MM.1S (cell line): ENCODE measurements around the gene PEX14.

Experiments used
- DNase-seq: peaks from one replicate; pipeline ENCODE4 v3.0.0-alpha.2; 2015
- H2AFZ ChIP-seq: fragments of 300-600 bp; sonication (generic); 2 replicates; pipeline ENCODE4 v1.6.0; 2016; ENCODE audit warnings: antibody characterized with exemption, low read length
- H3F3A ChIP-seq: fragments of 300-600 bp; sonication (generic); 2 replicates; pipeline ENCODE4 v1.6.1; 2016; ENCODE audit warnings: mild to moderate bottlenecking, antibody characterized with exemption, low read length, moderate library complexity, mixed read lengths; ENCODE audit not compliant: insufficient read depth
- H3K27ac ChIP-seq: fragments of 300-600 bp; sonication (generic); 2 replicates; pipeline ENCODE4 v1.5.1; 2016; ENCODE audit warnings: mild to moderate bottlenecking, low read length
- H3K27me3 ChIP-seq: fragments of 300-600 bp; sonication (generic); replicated peaks from 2 replicates; pipeline ENCODE4 v1.6.0; 2016; ENCODE audit warnings: low read length; ENCODE audit not compliant: insufficient read depth
- H3K36me3 ChIP-seq: fragments of 300-600 bp; sonication (generic); replicated peaks from 2 replicates; pipeline ENCODE4 v1.6.1; 2016; ENCODE audit warnings: mild to moderate bottlenecking, low read length, mixed read lengths; ENCODE audit not compliant: insufficient read depth
- H3K4me1 ChIP-seq: fragments of 300-600 bp; sonication (generic); 2 replicates; pipeline ENCODE4 v1.6.1; 2016; ENCODE audit warnings: low read length, mixed read lengths
- H3K4me2 ChIP-seq: fragments of 300-600 bp; sonication (generic); 2 replicates; pipeline ENCODE4 v1.6.0; 2016; ENCODE audit warnings: low read depth, low read length
- H3K4me3 ChIP-seq: fragments of 300-600 bp; sonication (generic); 2 replicates; pipeline ENCODE4 v1.5.1; 2016; ENCODE audit warnings: low read length, mixed read lengths
- H3K79me2 ChIP-seq: fragments of 300-600 bp; sonication (generic); 2 replicates; pipeline ENCODE4 v1.6.1; 2016; ENCODE audit warnings: mixed run types, low read length, mixed read lengths
- H3K9ac ChIP-seq: fragments of 300-600 bp; sonication (generic); 2 replicates; pipeline ENCODE4 v1.6.1; 2016; ENCODE audit warnings: low read length, mixed read lengths
- H3K9me2 ChIP-seq: fragments of 300-600 bp; sonication (generic); replicated peaks from 2 replicates; pipeline ENCODE4 v1.6.1; 2016; ENCODE audit warnings: mild to moderate bottlenecking, low read length, mixed read lengths; ENCODE audit not compliant: insufficient read depth
- H3K9me3 ChIP-seq: fragments of 300-600 bp; sonication (generic); replicated peaks from 2 replicates; pipeline ENCODE4 v1.6.1; 2016; ENCODE audit warnings: mild to moderate bottlenecking, low read length, mixed read lengths; ENCODE audit not compliant: insufficient read depth
- H4K20me1 ChIP-seq: fragments of 300-600 bp; sonication (generic); 2 replicates; pipeline ENCODE4 v1.6.1; 2016; ENCODE audit warnings: mild to moderate bottlenecking, low read length, moderate library complexity, mixed read lengths; ENCODE audit not compliant: insufficient read depth
- EZH2 ChIP-seq: fragments of 300-600 bp; sonication (generic); optimal IDR thresholded peaks from 2 replicates; pipeline ENCODE3; 2017; ENCODE audit warnings: low read depth, mild to moderate bottlenecking, antibody characterized with exemption, low read length, mixed read lengths
- EZH2phosphoT487 ChIP-seq: fragments of 300-600 bp; sonication (generic); IDR thresholded peaks from 2 replicates; pipeline ENCODE4 v1.6.1; 2018; ENCODE audit warnings: antibody characterized with exemption, low read length
- TF ChIP-seq, protein P1 (sequence below): fragments of 300-600 bp; sonication (generic); IDR thresholded peaks from 2 replicates; pipeline ENCODE4 v1.5.1; 2016; ENCODE audit warnings: antibody characterized with exemption, low read length, mixed read lengths

PEX14 gene

DNA sequence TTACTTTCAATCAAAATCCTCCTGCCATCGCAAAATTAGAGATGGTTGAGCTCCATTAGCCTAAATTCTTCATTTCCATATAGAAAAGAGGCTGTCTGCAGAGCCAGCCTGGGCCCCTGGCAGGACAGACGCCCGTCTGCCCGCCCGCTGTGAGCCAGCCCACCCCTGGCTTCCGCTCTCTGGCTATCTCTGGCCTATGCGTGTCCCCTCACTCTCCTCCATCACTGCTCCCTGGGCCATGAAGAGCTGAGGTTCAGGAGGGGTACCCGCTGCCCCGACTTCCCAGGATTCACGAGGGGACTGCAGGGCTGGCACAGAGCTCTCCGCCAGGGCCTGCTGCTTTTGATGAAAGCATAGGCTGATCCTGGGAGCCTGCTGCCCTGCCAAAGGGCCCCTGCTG lies 204.1 kb downstream of the PEX14 start:
- Histone ChIP-seq H4K20me1 (no peaks in the 10 kb centered on the region), H3K27ac (no peak overlapping the region), H3K4me3 (no peak overlapping the region), H3K4me2 (no peak overlapping the region), H3K36me3 (no peaks in the 10 kb centered on the region), H3K79me2 (no peaks in the 10 kb centered on the region), H2AFZ (no peak overlapping the region), H3F3A (no peaks in the 10 kb centered on the region), H3K9me3 (no peaks in the 10 kb centered on the region), H3K9me2 (no peaks in the 10 kb centered on the region), H3K9ac (no peak overlapping the region), H3K27me3 (peaks cover 95% of the 10 kb centered on the region), H3K4me1 (no peaks in the 10 kb centered on the region)
- DNase-seq, result no peak
- peak; percentile 38 for TF ChIP-seq EZH2
- TF ChIP-seq, protein P1, sequence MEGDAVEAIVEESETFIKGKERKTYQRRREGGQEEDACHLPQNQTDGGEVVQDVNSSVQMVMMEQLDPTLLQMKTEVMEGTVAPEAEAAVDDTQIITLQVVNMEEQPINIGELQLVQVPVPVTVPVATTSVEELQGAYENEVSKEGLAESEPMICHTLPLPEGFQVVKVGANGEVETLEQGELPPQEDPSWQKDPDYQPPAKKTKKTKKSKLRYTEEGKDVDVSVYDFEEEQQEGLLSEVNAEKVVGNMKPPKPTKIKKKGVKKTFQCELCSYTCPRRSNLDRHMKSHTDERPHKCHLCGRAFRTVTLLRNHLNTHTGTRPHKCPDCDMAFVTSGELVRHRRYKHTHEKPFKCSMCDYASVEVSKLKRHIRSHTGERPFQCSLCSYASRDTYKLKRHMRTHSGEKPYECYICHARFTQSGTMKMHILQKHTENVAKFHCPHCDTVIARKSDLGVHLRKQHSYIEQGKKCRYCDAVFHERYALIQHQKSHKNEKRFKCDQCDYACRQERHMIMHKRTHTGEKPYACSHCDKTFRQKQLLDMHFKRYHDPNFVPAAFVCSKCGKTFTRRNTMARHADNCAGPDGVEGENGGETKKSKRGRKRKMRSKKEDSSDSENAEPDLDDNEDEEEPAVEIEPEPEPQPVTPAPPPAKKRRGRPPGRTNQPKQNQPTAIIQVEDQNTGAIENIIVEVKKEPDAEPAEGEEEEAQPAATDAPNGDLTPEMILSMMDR, result no peak

DNA sequence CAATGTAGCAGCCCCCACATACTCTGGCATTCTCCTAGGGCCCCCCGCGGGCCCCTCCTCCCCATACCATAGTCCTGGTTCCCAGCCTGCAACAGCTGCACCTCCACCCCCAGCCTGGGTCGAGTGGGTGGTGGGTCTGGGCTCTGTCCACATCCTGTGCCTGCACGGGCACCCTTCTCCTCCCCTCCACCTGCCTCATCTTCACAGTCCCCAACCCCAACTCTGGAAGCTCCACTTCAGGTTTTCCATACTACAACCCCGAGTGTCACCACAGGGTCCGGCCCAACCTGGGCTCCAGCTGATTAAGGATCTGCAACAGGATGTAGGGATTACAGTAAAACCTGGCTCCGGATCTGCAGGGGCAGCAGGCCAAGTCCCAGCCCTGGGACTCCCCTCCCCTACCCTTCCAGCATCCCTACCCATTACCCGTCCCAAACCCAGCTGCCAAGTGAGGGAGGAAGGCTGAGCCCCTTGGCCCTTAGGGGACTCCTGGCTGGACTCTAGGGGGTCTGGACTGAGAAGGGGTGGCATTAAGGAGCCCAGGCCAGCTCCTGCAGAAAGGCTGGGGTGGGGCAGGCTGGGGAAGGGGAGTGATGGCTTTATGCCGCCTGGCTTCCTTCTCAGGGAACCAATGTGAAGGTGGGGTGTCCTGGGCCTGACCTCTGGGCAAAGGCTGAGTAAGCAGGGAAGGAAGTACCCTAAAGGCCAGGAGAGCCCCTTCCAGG lies 204.9 kb downstream of the PEX14 start:
- H3K36me3 ChIP-seq, result no peaks in the 10 kb centered on the region
- H3K9me2 ChIP-seq, result no peaks in the 10 kb centered on the region
- no peaks in the 10 kb centered on the region for H3K4me1 ChIP-seq
- H4K20me1 ChIP-seq, result no peaks in the 10 kb centered on the region
- TF ChIP-seq, protein P1, result no peak
- TF ChIP-seq EZH2 (no peak), EZH2phosphoT487 (no peak)
- no peak overlapping the region for H2AFZ ChIP-seq
- no peak overlapping the region for H3K27ac ChIP-seq
- H3K9ac ChIP-seq, result no peak overlapping the region
- no peak overlapping the region for H3K4me3 ChIP-seq
- no peaks in the 10 kb centered on the region for H3F3A ChIP-seq
- H3K4me2 ChIP-seq, result no peak overlapping the region
- H3K9me3 ChIP-seq, result no peaks in the 10 kb centered on the region
- peaks cover 95% of the 10 kb centered on the region for H3K27me3 ChIP-seq
- DNase-seq, result no peak
- H3K79me2 ChIP-seq, result no peaks in the 10 kb centered on the region
